GM10248 (cell line): ENCODE measurements around the gene PRF1.

Experiments used
- CTCF ChIA-PET: fragments of 300-600 bp; sonication (Branson Sonifier 250); formaldehyde crosslinking; extraction: SDS; loops from one replicate; lab custom pipeline; 2021; ENCODE audit warnings: antibody characterized with exemption; lab: Yijun Ruan, JAX
- POLR2A ChIA-PET: fragments of 350-650 bp; sonication (Branson Sonifier 250); formaldehyde crosslinking; extraction: SDS; loops from one replicate; lab custom pipeline; 2020; ENCODE audit warnings: antibody characterized with exemption; lab: Yijun Ruan, JAX
- DNase-seq: peaks from one replicate; pipeline ENCODE4 v3.0.0; 2012; ENCODE audit errors: extremely low spot score
- CTCF ChIP-seq: IDR thresholded peaks from 2 replicates; pipeline ENCODE4 v1.5.1; 2012; ENCODE audit warnings: mild to moderate bottlenecking, low read depth; ENCODE audit errors: extremely low read depth, missing control alignments, control extremely low read depth

The PRF1 gene

GRCh38 chr10:70590655-70591416 lies 11.7 kb downstream of the PRF1 start:
- no peak for TF ChIP-seq CTCF
- ChIA-PET CTCF (interaction anchor here (1.5 to 2.8 kb wide), 3 partner anchors 11 to 42 kb away, joined by 3 to 8 read pairs (median 4); no protein-coding TSS in a partner anchor), POLR2A (no interaction called here)
- no peak for DNase-seq

GRCh38 chr10:70589762-70590654 lies 12.5 kb downstream of the PRF1 start:
- POLR2A ChIA-PET: no interaction called here
- no peak for TF ChIP-seq CTCF
- DNase-seq: no peak
- CTCF ChIA-PET: interaction anchor here (0.9 to 2.8 kb wide), 3 partner anchors 11 to 145 kb away, joined by 3 to 8 read pairs (median 4); no protein-coding TSS in a partner anchor

GRCh38 chr10:70588859-70589570 lies 13.5 kb downstream of the PRF1 start:
- ChIA-PET POLR2A (no interaction called here), CTCF (interaction anchor here (0.8 to 2.3 kb wide), 4 partner anchors 9 to 144 kb away, joined by 3 to 6 read pairs (median 4); no protein-coding TSS in a partner anchor)
- no peak for DNase-seq
- TF ChIP-seq CTCF: no peak

- DNase-seq: no peak
- ChIA-PET CTCF (interaction anchor here (0.8 to 2.3 kb wide), 3 partner anchors 9 to 65 kb away, joined by 3 to 6 read pairs (median 4); no protein-coding TSS in a partner anchor), POLR2A (no interaction called here)
- TF ChIP-seq CTCF: no peak
These were observed 14.3 kb downstream of the PRF1 start for GRCh38 chr10:70588255-70588654.

- ChIA-PET POLR2A (no interaction called here), CTCF (interaction anchor here (0.8 to 2.5 kb wide), 6 partner anchors 14 to 126 kb away, joined by 3 to 8 read pairs (median 5); no protein-coding TSS in a partner anchor)
- DNase-seq: no peak
- TF ChIP-seq CTCF: no peak
These were observed 15.4 kb downstream of the PRF1 start for GRCh38 chr10:70587045-70587658.
